GM18951 (cell line): Measurements from ENCODE around the gene IGF1R.

Experiments
- POLR2A ChIP-seq: IDR thresholded peaks from 4 replicates; pipeline ENCODE4 v1.6.1; 2011; ENCODE audit warnings: mild to moderate bottlenecking; ENCODE audit not compliant: insufficient read length, insufficient read depth; ENCODE audit errors: extremely low read depth
- in situ Hi-C: fragments of 300-500 bp; cut with MboI; formaldehyde crosslinking; loops from one replicate; pipeline ENCODE4 v1.12.0; 2022; ENCODE audit warnings: low sequenced_read_pairs, mixed read lengths, inconsistent platforms; ENCODE audit not compliant: unreplicated experiment

IGF1R gene

GRCh38 chr15:98651581-98652220, 3.4 kb downstream of the IGF1R start:
- no peak for TF ChIP-seq POLR2A
- in situ Hi-C loops: loop anchor here (10.0 kb wide), 2 partner anchors 127 to 207 kb away; no protein-coding TSS in a partner anchor

- in situ Hi-C loops: loop anchor here (10.0 kb wide), 2 partner anchors 129 to 209 kb away; no protein-coding TSS in a partner anchor
- TF ChIP-seq POLR2A: no peak
Observed at GRCh38 chr15:98653686-98654085, 5.3 kb downstream of the IGF1R start.

- in situ Hi-C loops: loop anchor here (10.0 kb wide), 2 partner anchors 130 to 210 kb away; no protein-coding TSS in a partner anchor
- TF ChIP-seq POLR2A: no peak
Observed at GRCh38 chr15:98654790-98655360, 6.5 kb downstream of the IGF1R start.

GRCh38 chr15:98655732-98656131, 7.4 kb downstream of the IGF1R start:
- TF ChIP-seq POLR2A: no peak
- in situ Hi-C loops: loop anchor here (10.0 kb wide), 2 partner anchors 131 to 211 kb away; no protein-coding TSS in a partner anchor

GRCh38 chr15:98657721-98658120, 9.4 kb downstream of the IGF1R start:
- in situ Hi-C loops: loop anchor here (10.0 kb wide), 2 partner anchors 133 to 213 kb away; no protein-coding TSS in a partner anchor
- TF ChIP-seq POLR2A: no peak

- no peak for TF ChIP-seq POLR2A
- in situ Hi-C loops: loop anchor here (10.0 kb wide), 2 partner anchors 134 to 214 kb away; no protein-coding TSS in a partner anchor
Observed at GRCh38 chr15:98658831-98659699, 10.7 kb downstream of the IGF1R start.

GRCh38 chr15:98660055-98660454, 11.7 kb downstream of the IGF1R start:
- no peak for TF ChIP-seq POLR2A

GRCh38 chr15:98663045-98663444, 14.7 kb downstream of the IGF1R start:
- in situ Hi-C loops: no loop called here
- no peak for TF ChIP-seq POLR2A

More at GRCh38 chr15:98660055-98660454, 11.7 kb downstream of the IGF1R start:
- in situ Hi-C loops: no loop called here

- no peak for TF ChIP-seq POLR2A
- in situ Hi-C loops: no loop called here
Observed at GRCh38 chr15:98663606-98664005, 15.3 kb downstream of the IGF1R start.

- in situ Hi-C loops: no loop called here
- no peak for TF ChIP-seq POLR2A
Observed at GRCh38 chr15:98666441-98666840, 18.1 kb downstream of the IGF1R start.

- TF ChIP-seq POLR2A: no peak
- in situ Hi-C loops: no loop called here
Observed at GRCh38 chr15:98666841-98667240, 18.5 kb downstream of the IGF1R start.

- in situ Hi-C loops: no loop called here
- no peak for TF ChIP-seq POLR2A
Observed at GRCh38 chr15:98667521-98668179, 19.3 kb downstream of the IGF1R start.
